IPS-18a (cell line): ENCODE data around the gene ANKRD11.
"Not testable (repeated sequence)": the region's sequence is repeated elsewhere in the genome, so short reads cannot be mapped to it uniquely, and the experiment has no call there.

Experiments used
- H3K27ac ChIP-seq: one replicate; pipeline ENCODE4 v1.5.1; 2013; ENCODE audit warnings: low read length
- H3K27me3 ChIP-seq: one replicate; pipeline ENCODE4 v1.6.1; 2013; ENCODE audit warnings: mild to moderate bottlenecking, low read length; ENCODE audit not compliant: control insufficient read depth, insufficient read depth
- H3K36me3 ChIP-seq: one replicate; pipeline ENCODE4 v1.6.1; 2013; ENCODE audit warnings: low read depth, low read length; ENCODE audit not compliant: control insufficient read depth
- H3K4me1 ChIP-seq: one replicate; pipeline ENCODE4 v1.6.1; 2013; ENCODE audit warnings: low read depth, low read length; ENCODE audit not compliant: control insufficient read depth
- H3K4me3 ChIP-seq: one replicate; pipeline ENCODE4 v1.5.1; 2013; ENCODE audit warnings: low read length
- H3K9ac ChIP-seq: one replicate; pipeline ENCODE4 v1.6.1; 2013; ENCODE audit warnings: mild to moderate bottlenecking, low read length, moderate library complexity
- H3K9me3 ChIP-seq: one replicate; pipeline ENCODE4 v1.6.1; 2013; ENCODE audit warnings: low read depth, low read length; ENCODE audit not compliant: control insufficient read depth

Gene ANKRD11

DNA sequence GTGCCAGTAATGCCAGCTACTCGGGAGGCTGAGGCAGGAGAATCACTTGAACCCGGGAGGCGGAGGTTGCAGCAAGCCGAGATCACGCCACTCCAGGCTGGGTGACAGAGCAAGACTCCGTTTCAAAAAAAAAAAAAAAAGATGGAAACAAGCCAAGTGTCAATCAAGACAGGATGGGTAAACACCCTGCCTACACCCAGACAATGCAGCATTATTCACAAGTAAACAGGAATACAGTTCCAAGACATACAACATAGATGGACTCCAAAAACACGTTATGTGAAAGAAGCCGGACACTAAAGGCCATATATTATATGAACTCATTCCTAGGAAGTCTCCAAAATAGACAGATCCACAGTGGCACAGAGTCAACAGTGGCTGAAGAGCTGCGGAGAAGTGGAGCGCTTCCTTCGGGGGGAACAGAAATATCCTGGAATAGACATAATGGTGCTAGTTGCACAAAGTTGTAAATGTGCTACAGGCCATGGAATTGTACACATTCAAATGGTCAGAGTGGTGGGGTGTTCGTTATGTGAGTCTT is 33.9 kb downstream of the ANKRD11 start:
- no peak overlapping the region for H3K27ac ChIP-seq
- peaks cover 4% of the 10 kb centered on the region for H3K4me1 ChIP-seq
- no peaks in the 10 kb centered on the region for H3K27me3 ChIP-seq
- H3K9me3 ChIP-seq = no peaks in the 10 kb centered on the region
- H3K9ac ChIP-seq = no peak overlapping the region
- H3K36me3 ChIP-seq = no peaks in the 10 kb centered on the region
- H3K4me3 ChIP-seq = no peak overlapping the region

DNA sequence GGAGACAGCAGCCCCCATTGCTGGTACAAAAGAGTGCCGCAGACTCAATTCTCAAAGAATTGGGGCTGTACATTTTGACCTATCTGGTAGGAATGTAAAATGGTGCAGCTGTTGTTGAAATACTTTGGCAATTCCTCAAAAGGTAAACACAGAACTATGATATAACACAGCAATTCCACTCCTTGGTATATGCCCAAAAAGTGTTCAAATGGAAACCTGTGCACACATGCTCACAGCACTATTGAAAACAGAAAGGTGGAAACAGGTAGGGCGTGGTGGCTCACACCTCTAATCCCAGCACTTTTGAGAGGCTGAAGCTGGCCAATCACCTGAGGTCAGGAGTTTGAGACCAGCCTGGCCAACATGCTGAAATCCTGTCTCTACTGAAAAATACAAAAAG is 34.7 kb downstream of the ANKRD11 start:
- Histone ChIP-seq H3K4me3 (no peak overlapping the region), H3K9ac (no peak overlapping the region), H3K4me1 (peaks cover 4% of the 10 kb centered on the region), H3K36me3 (no peaks in the 10 kb centered on the region), H3K27ac (no peak overlapping the region), H3K27me3 (no peaks in the 10 kb centered on the region), H3K9me3 (no peaks in the 10 kb centered on the region)

DNA sequence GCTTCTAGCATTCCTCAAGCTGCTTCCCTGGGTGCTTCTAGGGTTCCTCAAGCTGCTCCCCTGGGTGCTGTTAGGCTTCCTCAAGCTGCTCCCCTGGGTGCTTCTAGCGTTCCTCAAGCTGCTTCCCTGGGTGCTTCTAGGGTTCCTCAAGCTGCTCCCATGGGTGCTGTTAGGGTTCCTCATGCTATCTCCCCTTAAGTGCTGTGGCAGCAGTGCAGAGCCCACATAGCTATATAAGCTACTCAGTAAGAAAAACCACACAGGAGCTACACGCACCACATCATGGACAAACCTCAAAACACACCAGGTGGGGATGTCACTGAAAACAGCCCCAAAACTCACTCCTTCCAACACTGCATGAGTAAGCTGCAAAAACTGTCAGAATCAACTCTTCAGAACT is 35.2 kb downstream of the ANKRD11 start:
- no peaks in the 10 kb centered on the region for H3K36me3 ChIP-seq
- H3K27ac ChIP-seq = no peak overlapping the region
- H3K27me3 ChIP-seq = no peaks in the 10 kb centered on the region
- no peaks in the 10 kb centered on the region for H3K9me3 ChIP-seq
- H3K4me1 ChIP-seq = peaks cover 4% of the 10 kb centered on the region
- no peak overlapping the region for H3K9ac ChIP-seq
- no peak overlapping the region for H3K4me3 ChIP-seq

DNA sequence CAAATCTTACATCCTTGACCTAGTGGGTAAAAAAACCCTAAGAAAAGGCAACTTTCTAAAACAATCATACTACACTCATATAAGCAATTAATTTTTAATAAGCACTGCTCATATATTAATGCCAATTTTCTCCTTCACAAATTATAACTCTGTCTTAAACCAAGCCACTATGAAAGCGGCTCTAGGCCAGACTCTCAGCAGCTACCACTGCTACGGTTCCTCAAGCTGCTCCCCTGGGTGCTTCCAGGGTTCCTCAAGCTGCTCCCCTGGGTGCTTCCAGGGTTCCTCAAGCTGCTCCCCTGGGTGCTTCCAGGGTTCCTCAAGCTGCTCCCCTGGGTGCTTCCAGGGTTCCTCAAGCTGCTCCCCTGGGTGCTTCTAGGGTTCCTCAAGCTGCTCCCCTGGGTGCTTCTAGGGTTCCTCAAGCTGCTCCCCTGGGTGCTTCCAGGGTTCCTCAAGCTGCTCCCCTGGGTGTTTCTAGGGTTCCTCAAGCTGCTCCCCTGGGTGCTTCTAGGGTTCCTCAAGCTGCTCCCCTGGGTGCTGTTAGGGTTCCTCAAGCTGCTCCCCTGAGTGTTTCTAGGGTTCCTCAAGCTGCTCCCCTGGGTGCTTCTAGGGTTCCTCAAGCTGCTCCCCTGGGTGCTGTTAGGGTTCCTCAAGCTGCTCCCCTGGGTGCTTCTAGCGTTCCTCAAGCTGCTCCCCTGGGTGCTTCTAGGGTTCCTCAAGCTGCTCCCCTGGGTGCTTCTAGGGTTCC is 35.8 kb downstream of the ANKRD11 start:
- H3K27ac ChIP-seq, H3K4me1 ChIP-seq: not testable (repeated sequence)

DNA sequence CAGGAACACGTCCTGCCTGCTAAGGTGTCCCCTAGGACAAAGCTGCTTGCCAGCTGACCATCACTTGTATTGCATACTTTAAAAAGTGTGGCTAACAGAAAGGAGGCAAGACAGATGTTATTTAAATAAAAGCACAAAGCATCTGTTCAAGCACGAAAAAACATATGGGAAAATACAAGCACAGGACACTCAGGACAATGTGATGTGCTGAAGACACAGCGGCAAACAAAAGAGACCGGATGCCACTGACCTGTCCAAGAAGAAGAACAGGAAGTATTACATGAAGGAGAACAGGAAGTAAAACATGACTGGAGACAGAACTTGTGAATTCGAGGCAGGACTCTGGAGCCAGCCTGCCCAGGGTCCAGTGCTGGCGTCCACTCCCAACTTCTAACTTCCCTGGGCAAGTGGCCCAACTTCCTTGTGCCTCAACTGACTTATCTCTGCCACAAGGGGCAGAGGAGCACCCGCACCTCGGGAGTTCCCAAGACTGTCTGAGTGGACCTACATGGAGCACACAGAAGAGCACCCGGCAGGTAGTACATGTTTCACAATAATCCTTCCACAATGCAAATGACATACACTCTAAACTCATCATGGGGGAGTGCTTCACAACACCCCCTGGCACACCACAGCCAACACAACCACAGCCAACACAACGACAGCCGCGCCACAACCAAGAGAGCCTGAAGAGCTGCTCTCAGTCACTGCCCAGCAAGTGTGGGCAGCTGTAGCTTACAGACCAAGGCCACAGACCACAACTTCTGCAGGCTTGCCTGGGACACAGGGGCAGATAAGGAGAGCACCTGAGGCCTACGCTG is 36.6 kb downstream of the ANKRD11 start:
- Histone ChIP-seq H3K27ac (no peak overlapping the region), H3K4me3 (no peak overlapping the region), H3K4me1 (peaks cover 4% of the 10 kb centered on the region), H3K9me3 (no peaks in the 10 kb centered on the region), H3K36me3 (no peaks in the 10 kb centered on the region), H3K9ac (no peak overlapping the region), H3K27me3 (no peaks in the 10 kb centered on the region)

More for the DNA sequence above, 35.8 kb downstream of the ANKRD11 start:
- not testable (repeated sequence) for H3K27me3 ChIP-seq, H3K36me3 ChIP-seq, H3K4me3 ChIP-seq, H3K9ac ChIP-seq, H3K9me3 ChIP-seq

DNA sequence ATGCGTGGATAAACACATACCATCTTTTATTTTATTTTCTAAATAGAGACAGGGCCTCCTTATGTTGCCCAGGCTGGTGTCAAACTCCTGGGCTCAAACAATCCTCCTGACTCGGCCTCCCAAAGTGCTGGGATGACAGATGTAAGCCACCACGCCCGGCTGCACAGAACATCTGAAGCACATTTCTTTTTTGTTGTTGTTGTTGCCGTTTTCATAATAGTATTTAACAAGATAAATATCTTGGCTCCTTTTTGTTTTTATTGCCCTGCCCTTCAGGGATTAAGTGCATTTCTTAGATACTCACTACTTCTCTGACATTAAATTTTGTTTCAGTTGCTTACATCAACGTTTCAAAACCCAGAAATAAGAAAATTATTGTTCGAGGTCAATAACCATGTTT is 37.4 kb downstream of the ANKRD11 start:
- H3K27me3 ChIP-seq = no peaks in the 10 kb centered on the region
- H3K27ac ChIP-seq = no peak overlapping the region
- H3K4me3 ChIP-seq = no peak overlapping the region
- H3K9me3 ChIP-seq = no peaks in the 10 kb centered on the region
- no peaks in the 10 kb centered on the region for H3K36me3 ChIP-seq
- no peak overlapping the region for H3K9ac ChIP-seq
- H3K4me1 ChIP-seq = peaks cover 4% of the 10 kb centered on the region

- Histone ChIP-seq H3K27ac (no peak overlapping the region), H3K9ac (no peak overlapping the region), H3K36me3 (no peaks in the 10 kb centered on the region), H3K4me1 (peaks cover 4% of the 10 kb centered on the region), H3K27me3 (no peaks in the 10 kb centered on the region), H3K4me3 (no peak overlapping the region), H3K9me3 (no peaks in the 10 kb centered on the region)
These were observed 38.1 kb downstream of the ANKRD11 start for GRCh38 chr16:89452241-89452640.

DNA sequence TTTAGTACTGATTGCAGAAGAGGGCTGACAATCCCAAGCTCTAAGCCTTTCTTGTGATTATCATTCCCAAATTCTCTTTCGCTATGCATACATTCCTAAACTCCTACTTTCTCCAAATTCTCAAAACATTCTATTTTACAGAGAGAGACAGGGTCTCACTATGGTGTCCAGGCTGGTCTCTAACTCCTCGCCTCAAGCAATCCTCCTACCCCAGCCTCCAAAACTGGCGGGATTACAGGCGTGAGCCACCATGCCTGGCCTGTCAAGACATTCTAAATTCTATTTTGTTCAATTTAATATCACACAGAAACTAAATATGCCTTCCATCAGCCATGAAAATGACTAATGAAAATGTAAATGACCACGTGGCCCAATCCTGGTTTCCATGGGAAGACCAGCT is 39.8 kb downstream of the ANKRD11 start:
- no peak overlapping the region for H3K4me3 ChIP-seq
- no peaks in the 10 kb centered on the region for H3K36me3 ChIP-seq
- peaks cover 4% of the 10 kb centered on the region for H3K4me1 ChIP-seq
- no peak overlapping the region for H3K27ac ChIP-seq
- no peaks in the 10 kb centered on the region for H3K9me3 ChIP-seq
- no peaks in the 10 kb centered on the region for H3K27me3 ChIP-seq
- H3K9ac ChIP-seq = no peak overlapping the region

DNA sequence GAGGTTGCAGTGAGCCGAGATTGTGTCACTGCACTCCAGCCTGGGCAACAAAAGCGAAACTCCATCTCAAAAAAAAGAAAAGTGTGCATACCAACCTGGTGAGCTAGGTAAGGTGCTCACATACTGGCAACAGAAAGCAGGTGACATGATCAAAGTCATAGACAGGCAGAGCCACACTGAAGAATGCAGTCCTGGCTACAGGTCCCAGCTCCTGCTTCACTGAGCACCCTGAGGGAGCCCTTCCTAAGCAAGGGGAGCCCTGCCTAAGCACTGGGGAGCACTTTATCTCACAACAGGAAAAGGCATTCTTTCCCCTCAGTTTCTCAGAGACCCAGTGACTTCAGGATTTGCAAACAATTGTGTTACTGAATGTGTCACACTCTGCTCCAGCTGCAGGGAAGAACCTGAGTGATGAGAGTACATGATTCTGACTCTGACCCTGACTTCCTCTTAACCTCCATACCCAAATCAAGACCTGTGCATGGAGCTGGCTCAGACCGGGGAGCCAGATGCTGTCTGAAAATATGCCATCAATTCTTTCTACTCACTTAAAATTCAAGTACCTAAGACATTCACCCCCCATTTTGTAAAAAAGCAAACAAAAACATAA is 40.5 kb downstream of the ANKRD11 start:
- no peaks in the 10 kb centered on the region for H3K9me3 ChIP-seq
- peaks cover 4% of the 10 kb centered on the region for H3K4me1 ChIP-seq
- H3K36me3 ChIP-seq = no peaks in the 10 kb centered on the region
- no peak overlapping the region for H3K4me3 ChIP-seq
- no peak overlapping the region for H3K27ac ChIP-seq
- no peak overlapping the region for H3K9ac ChIP-seq
- no peaks in the 10 kb centered on the region for H3K27me3 ChIP-seq

DNA sequence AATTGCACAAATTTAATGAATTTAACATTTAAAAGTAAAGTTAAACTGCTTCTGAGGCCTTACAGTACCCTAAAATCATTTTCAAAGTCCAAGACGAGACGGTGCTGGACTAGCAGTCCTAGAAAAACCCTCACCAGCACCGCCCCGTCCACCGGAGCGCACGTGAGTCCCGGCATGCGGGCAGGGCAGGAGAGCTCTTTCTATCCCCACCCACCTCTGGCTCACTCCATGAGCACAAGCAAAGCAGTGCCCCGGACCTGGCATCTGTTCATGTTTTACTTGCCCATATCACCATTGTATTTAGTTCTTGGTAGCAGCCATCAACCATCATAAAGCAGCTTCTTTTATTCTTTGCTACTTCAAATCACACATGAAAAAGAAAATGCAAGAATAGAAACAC is 41.7 kb downstream of the ANKRD11 start:
- no peak overlapping the region for H3K27ac ChIP-seq
- H3K36me3 ChIP-seq = no peaks in the 10 kb centered on the region
- no peaks in the 10 kb centered on the region for H3K27me3 ChIP-seq
- H3K9me3 ChIP-seq = no peaks in the 10 kb centered on the region
- H3K9ac ChIP-seq = no peak overlapping the region
- H3K4me1 ChIP-seq = peaks cover 5% of the 10 kb centered on the region
- no peak overlapping the region for H3K4me3 ChIP-seq

DNA sequence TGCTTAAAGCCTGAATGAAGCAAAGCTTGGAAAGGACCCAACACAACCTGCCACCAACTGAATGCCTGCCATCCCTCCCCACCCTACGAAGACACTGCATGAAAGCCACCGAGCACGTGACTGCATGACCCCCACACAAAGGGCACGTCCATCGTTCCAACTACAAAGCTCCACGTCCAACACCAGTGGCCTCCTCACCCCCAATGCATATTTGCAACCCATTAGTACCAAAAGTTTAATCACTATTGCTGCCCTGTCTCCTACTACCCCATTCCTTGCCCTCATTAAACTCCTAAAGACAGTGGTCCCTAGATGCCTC is 43.4 kb downstream of the ANKRD11 start:
- Histone ChIP-seq H3K9me3 (no peaks in the 10 kb centered on the region), H3K27ac (no peak overlapping the region), H3K4me1 (peaks cover 19% of the 10 kb centered on the region), H3K36me3 (no peaks in the 10 kb centered on the region), H3K4me3 (no peak overlapping the region), H3K27me3 (no peaks in the 10 kb centered on the region), H3K9ac (no peak overlapping the region)
